Measurements from ENCODE around the gene PADI2.

DNA sequence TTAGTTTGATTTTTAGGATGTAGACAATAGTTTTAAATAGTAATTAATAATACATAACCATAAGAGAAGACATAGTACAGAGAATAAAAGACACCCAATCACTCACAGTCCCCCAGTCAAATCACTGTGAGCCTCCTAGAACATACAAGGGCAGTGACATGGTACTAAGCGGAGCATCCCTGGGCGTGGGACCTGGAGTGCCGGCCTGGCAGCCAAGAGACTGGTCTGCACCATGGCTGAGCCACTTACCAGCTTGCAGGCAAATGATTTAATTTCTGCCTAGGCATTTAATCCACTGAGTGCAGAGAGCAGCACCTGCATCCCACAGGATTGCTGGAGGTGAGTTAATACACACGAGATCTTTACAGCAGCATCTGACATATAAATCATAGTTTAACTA lies 85.8 kb downstream of the PADI2 start:
- TF ChIP-seq, protein P1, sequence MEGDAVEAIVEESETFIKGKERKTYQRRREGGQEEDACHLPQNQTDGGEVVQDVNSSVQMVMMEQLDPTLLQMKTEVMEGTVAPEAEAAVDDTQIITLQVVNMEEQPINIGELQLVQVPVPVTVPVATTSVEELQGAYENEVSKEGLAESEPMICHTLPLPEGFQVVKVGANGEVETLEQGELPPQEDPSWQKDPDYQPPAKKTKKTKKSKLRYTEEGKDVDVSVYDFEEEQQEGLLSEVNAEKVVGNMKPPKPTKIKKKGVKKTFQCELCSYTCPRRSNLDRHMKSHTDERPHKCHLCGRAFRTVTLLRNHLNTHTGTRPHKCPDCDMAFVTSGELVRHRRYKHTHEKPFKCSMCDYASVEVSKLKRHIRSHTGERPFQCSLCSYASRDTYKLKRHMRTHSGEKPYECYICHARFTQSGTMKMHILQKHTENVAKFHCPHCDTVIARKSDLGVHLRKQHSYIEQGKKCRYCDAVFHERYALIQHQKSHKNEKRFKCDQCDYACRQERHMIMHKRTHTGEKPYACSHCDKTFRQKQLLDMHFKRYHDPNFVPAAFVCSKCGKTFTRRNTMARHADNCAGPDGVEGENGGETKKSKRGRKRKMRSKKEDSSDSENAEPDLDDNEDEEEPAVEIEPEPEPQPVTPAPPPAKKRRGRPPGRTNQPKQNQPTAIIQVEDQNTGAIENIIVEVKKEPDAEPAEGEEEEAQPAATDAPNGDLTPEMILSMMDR (IDR thresholded peaks at IDR 0.05) = no peak
- TF ChIP-seq EZH2 (IDR thresholded peaks at IDR 0.05; ENCODE audit: borderline replicate concordance, insufficient read depth, low read depth, low read length, poor library complexity, severe bottlenecking) = no peak

All from B cell (primary cell).